Sigmoid colon (tissue), 4 donors: ENCODE results near the gene GALNS.

Source experiments
- EP300 ChIP-seq, 4 donors: sonication (generic); formaldehyde crosslinking; IDR thresholded peaks; one replicate each; pipeline ENCODE4 v1.6.1; 2017; ENCODE audit warnings: antibody characterized with exemption in 4 of 4
- POLR2A ChIP-seq, 2 donors: fragments of 450-650 bp; IDR thresholded peaks; one replicate each; pipeline ENCODE4 v1.6.1; 2016; ENCODE audit warnings: antibody characterized with exemption in 2 of 2, mild to moderate bottlenecking in 2 of 2, moderate library complexity in 2 of 2
- POLR2AphosphoS5 ChIP-seq, 4 donors: sonication (generic); formaldehyde crosslinking; IDR thresholded peaks; one replicate each; pipeline ENCODE4 v1.6.1; 2017; ENCODE audit warnings: antibody characterized with exemption in 4 of 4
- TF ChIP-seq, protein P1 (sequence below), 4 experiments: fragments of 450-650 bp in 3 of 4; fragments of 200-600 bp in 1 of 4; IDR thresholded peaks; one replicate each; pipeline ENCODE4 v1.5.1; 2016 to 2019; ENCODE audit warnings: antibody characterized with exemption in 4 of 4, mild to moderate bottlenecking in 3 of 4, moderate library complexity in 2 of 4

DNA sequence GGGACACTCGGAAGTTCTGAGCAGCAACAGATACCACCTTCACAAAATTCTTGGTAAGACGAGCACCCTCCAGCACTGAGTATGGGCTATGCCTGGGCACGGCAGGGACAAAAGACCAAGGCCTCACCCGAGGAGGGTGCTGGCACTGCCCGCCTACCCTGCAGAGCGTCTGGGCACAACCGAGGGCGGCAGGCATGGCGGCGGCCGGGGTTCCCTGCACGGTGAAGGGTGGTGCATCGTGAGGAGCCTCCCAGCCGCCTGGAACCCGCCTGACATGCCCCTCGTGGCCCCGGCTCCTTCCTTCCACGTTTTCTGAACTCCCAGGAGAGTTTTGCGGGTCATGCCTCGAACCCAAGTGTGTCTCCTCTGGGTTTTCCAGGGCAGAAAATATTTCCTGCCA lies 18.9 kb downstream of the GALNS start:
- TF ChIP-seq, protein P1, sequence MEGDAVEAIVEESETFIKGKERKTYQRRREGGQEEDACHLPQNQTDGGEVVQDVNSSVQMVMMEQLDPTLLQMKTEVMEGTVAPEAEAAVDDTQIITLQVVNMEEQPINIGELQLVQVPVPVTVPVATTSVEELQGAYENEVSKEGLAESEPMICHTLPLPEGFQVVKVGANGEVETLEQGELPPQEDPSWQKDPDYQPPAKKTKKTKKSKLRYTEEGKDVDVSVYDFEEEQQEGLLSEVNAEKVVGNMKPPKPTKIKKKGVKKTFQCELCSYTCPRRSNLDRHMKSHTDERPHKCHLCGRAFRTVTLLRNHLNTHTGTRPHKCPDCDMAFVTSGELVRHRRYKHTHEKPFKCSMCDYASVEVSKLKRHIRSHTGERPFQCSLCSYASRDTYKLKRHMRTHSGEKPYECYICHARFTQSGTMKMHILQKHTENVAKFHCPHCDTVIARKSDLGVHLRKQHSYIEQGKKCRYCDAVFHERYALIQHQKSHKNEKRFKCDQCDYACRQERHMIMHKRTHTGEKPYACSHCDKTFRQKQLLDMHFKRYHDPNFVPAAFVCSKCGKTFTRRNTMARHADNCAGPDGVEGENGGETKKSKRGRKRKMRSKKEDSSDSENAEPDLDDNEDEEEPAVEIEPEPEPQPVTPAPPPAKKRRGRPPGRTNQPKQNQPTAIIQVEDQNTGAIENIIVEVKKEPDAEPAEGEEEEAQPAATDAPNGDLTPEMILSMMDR (IDR thresholded peaks at IDR 0.05), result no peak
- TF ChIP-seq EP300 (IDR thresholded peaks at IDR 0.05) (no peak), POLR2AphosphoS5 (IDR thresholded peaks at IDR 0.05) (no peak), POLR2A (IDR thresholded peaks at IDR 0.05) (no peak)
